ENCODE data around the gene CCDC71. TPM values are rescaled to one million over a fixed set of nuclear protein-coding genes. Genes with fewer than 3 reads are reported as not detected.

The CCDC71 gene
- total RNA-seq, 4 donors from 2014 or later = 19.9 to 25.6 (median 23.7) TPM

DNA sequence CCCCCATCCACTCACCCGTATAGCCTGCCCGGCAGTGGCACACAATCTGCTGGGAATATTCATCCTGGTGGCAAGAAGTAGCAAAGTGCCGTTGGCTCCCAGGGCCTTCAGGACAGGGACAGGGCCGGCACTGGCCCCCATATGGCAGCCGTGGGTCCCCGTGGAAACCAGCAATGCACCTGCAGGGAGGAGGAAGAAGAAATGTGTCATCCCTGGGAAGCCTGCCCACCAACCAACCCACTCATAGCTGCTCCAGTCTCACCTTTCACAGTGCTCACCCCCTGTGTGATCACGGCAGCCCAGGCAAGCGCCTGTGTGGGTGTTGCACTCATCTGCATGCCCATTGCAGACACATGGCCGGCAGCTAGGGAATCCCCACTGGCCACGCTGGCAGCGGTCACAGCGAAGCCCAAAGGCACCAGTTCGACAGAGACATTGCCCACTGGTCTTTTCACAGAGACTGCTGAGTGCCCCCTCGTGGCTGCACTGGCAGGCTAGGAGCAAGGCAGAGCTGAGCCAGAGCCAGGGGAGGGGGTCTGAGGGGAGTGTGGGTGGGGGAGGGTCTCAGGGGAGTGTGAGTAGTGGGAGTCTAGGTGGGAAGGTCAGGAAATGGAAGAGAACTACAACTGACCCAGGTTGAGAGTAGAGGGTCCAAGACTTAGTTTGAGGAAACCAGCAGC lies 41.0 kb downstream of the CCDC71 start:
- intact Hi-C loops (cut with DNase I) = no loop called here
- TF ChIP-seq POLR2A (IDR thresholded peaks at IDR 0.05; ENCODE audit: low read depth) (no peak), POLR2AphosphoS5 (IDR thresholded peaks at IDR 0.05) (no peak), EP300 (IDR thresholded peaks at IDR 0.05) (no peak)
- TF ChIP-seq, protein P1, sequence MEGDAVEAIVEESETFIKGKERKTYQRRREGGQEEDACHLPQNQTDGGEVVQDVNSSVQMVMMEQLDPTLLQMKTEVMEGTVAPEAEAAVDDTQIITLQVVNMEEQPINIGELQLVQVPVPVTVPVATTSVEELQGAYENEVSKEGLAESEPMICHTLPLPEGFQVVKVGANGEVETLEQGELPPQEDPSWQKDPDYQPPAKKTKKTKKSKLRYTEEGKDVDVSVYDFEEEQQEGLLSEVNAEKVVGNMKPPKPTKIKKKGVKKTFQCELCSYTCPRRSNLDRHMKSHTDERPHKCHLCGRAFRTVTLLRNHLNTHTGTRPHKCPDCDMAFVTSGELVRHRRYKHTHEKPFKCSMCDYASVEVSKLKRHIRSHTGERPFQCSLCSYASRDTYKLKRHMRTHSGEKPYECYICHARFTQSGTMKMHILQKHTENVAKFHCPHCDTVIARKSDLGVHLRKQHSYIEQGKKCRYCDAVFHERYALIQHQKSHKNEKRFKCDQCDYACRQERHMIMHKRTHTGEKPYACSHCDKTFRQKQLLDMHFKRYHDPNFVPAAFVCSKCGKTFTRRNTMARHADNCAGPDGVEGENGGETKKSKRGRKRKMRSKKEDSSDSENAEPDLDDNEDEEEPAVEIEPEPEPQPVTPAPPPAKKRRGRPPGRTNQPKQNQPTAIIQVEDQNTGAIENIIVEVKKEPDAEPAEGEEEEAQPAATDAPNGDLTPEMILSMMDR (IDR thresholded peaks at IDR 0.05) = no peak
- no peak for DNase-seq (ENCODE audit: extremely low spot score)
- Histone ChIP-seq H3K36me3 (peaks cover 72 to 93% (median 90%) of the 10 kb centered on the region in 4 donors), H3K9me3 (no peaks in the 10 kb centered on the region), H3K27ac (replicated peaks in 1 of 4) (no peak overlapping the region), H3K4me3 (no peak overlapping the region), H3K4me1 (peaks cover 5 to 34% (median 21%) of the 10 kb centered on the region in 4 donors), H3K27me3 (no peaks in the 10 kb centered on the region)
- 61% methylated on average over 8 of the region's 14 CpGs for WGBS

DNA sequence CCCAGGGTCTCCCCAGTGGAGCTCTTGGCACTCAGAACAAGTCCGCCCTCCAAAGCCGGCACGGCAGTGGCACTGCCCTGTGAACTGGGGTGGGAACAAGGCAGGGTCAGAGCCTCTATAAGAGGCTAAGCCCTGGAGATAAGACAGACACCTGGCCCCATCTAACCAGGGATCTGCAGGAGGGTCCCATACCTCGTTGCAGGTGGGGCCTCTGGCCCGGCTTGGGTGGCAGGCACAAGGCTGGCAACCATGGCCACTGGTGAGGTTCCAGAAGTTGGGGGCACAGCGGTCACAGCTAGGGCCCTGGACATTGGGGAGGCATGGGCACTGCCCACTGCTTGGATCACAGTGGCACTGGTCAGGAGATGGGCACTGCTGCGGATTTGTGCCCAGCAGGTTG lies 41.9 kb downstream of the CCDC71 start:
- Histone ChIP-seq H3K9me3 (no peaks in the 10 kb centered on the region), H3K36me3 (peaks cover 64 to 84% (median 81%) of the 10 kb centered on the region in 4 donors), H3K4me3 (no peak overlapping the region), H3K27ac (replicated peaks in 1 of 4) (no peak overlapping the region), H3K4me1 (peaks cover 8 to 34% (median 22%) of the 10 kb centered on the region in 4 donors), H3K27me3 (no peaks in the 10 kb centered on the region)
- DNase-seq (ENCODE audit: extremely low spot score) = no peak
- intact Hi-C loops (cut with DNase I) = no loop called here
- no peak for TF ChIP-seq EP300 (IDR thresholded peaks at IDR 0.05)
- WGBS = 100% methylated on average over 1 of the region's 7 CpGs

DNA sequence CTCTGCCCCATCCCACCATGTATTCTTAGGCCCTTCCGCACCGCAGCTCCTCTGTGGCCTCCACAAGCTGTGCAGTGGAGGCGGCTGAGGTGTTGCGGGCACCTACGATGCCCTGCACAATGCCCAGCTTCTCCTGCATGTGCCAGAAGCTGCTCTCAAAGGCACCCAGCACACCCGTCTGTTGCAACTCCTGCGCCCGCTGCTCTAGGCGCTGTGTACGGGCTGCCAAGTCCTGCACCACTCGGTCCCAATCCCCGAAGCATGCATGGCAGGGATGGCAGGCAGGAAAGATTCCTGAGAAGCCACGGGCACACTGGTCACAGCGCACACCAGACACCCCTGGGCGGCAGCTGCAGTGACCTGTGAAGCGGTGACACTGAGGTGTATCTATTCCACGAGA lies 42.4 kb downstream of the CCDC71 start:
- Histone ChIP-seq H3K9me3 (no peaks in the 10 kb centered on the region), H3K27ac (replicated peaks in 1 of 4) (no peak overlapping the region), H3K4me1 (peaks cover 13 to 34% (median 25%) of the 10 kb centered on the region in 4 donors), H3K27me3 (no peaks in the 10 kb centered on the region), H3K4me3 (no peak overlapping the region), H3K36me3 (peaks cover 64 to 84% (median 81%) of the 10 kb centered on the region in 4 donors)
- no peak for TF ChIP-seq EP300 (IDR thresholded peaks at IDR 0.05)
- TF ChIP-seq, protein P1 (IDR thresholded peaks at IDR 0.05) = no peak
- TF ChIP-seq POLR2AphosphoS5 (IDR thresholded peaks at IDR 0.05) = no peak
- no peak for TF ChIP-seq POLR2A (IDR thresholded peaks at IDR 0.05; ENCODE audit: low read depth)
- WGBS = 97% methylated on average over 11 of the region's 17 CpGs
- intact Hi-C loops (cut with DNase I) = no loop called here
- no peak for DNase-seq (ENCODE audit: extremely low spot score)

DNA sequence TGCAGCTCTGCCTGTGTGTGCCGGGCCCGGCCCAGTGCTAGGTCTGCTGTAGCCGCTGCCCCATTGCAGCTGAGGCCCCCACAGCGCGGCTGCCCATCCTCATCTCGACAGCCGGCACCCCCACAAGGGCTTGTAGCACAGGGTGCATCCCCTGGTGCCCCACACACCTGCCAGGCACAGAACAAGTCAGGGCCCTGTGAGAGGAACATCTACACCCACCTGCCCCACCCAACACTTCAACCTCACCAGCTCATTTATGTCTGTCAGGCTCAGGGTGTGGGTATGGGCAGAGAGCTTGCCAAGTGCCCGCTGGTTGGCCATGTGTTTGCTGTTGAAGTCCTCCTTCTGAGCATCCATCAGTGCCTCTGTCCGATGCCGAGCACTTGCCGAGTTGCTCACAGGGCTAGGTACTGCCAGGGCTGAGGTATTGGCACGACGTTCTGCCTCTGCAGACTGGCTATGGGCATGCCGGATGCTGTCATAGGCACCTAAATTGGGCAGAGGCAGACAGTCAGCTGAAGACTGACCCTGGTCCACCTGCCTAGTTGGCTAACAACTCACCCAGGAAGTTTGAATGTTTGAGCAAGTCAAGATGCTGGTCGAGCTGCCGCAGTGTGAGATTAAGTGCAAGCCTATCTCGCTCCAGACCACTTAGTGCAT lies 43.1 kb downstream of the CCDC71 start:
- Histone ChIP-seq H3K4me1 (peaks cover 17 to 35% (median 27%) of the 10 kb centered on the region in 4 donors), H3K27ac (replicated peaks in 1 of 4) (no peak overlapping the region), H3K4me3 (no peak overlapping the region), H3K36me3 (peaks cover 63 to 84% (median 81%) of the 10 kb centered on the region in 4 donors), H3K27me3 (no peaks in the 10 kb centered on the region), H3K9me3 (no peaks in the 10 kb centered on the region)
- TF ChIP-seq EP300 (IDR thresholded peaks at IDR 0.05) = no peak
- no peak for TF ChIP-seq POLR2AphosphoS5 (IDR thresholded peaks at IDR 0.05)
- TF ChIP-seq, protein P1 (IDR thresholded peaks at IDR 0.05) = no peak
- TF ChIP-seq POLR2A (IDR thresholded peaks at IDR 0.05; ENCODE audit: low read depth) = no peak
- intact Hi-C loops (cut with DNase I) = no loop called here
- DNase-seq (ENCODE audit: extremely low spot score) = no peak
- WGBS = 88% methylated on average over 12 of the region's 17 CpGs

DNA sequence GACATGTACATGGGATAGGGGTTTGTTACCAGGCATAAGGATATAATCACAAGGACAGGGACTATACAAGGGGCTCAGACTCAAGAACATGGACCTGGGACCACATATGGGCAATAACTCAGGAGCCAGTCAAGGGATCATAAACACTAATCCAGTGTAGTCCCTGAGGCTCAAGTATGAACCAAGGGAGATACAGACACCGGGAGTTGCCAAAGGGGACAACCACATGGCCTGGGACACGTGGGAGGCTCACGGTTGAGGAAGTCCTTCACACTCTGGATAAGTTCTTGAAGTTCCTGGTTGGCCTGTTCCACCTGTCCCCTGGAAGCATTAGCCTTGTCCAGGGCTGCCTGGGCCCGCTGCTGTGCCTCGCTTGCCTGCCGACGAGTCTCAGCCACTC lies 43.7 kb downstream of the CCDC71 start:
- H3K27me3 ChIP-seq = no peaks in the 10 kb centered on the region
- TF ChIP-seq, protein P1 (IDR thresholded peaks at IDR 0.05) = no peak
- TF ChIP-seq POLR2AphosphoS5 (IDR thresholded peaks at IDR 0.05) (no peak), POLR2A (IDR thresholded peaks at IDR 0.05; ENCODE audit: low read depth) (no peak), EP300 (IDR thresholded peaks at IDR 0.05) (no peak)
- intact Hi-C loops (cut with DNase I) = no loop called here
- no peak overlapping the region for H3K4me3 ChIP-seq
- no peaks in the 10 kb centered on the region for H3K9me3 ChIP-seq
- no peak overlapping the region for H3K27ac ChIP-seq (replicated peaks in 1 of 4)
- no peak for DNase-seq (ENCODE audit: extremely low spot score)
- 71% methylated on average over 1 of the region's 7 CpGs for WGBS
- peaks cover 17 to 41% (median 29%) of the 10 kb centered on the region in 4 donors for H3K4me1 ChIP-seq
- peaks cover 68 to 84% (median 81%) of the 10 kb centered on the region in 4 donors for H3K36me3 ChIP-seq
